IPS DF 4.7 (cell line): ENCODE results near the gene WASF3.

Experiments used
- DNase-seq: peaks from one replicate; pipeline ENCODE4 v3.0.0-alpha.2; 2013; ENCODE audit warnings: low spot score; ENCODE audit errors: extremely low read depth

Gene WASF3

DNA sequence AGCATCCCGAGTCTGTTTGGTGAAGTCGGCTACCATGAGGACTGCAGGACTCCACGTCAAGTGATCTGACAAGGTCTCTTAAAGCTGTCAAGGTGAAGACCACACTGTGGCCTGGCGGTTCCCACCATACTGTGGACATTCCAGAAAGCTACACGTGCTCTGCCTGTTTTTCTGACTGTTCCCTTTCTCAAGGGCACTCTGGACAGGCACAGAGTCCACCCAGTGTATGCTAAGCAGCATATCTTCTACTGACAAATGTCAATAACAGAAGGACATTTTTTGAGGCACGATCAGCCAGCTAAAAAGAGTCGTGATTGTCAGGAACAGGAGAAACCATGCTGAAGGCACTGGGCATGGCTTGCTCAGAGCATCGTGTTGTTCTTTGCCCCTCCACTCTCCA, 12.8 kb upstream of the WASF3 start:
- DNase-seq, result no peak

GRCh38 chr13:26548205-26548765, 9.2 kb upstream of the WASF3 start:
- no peak for DNase-seq

DNA sequence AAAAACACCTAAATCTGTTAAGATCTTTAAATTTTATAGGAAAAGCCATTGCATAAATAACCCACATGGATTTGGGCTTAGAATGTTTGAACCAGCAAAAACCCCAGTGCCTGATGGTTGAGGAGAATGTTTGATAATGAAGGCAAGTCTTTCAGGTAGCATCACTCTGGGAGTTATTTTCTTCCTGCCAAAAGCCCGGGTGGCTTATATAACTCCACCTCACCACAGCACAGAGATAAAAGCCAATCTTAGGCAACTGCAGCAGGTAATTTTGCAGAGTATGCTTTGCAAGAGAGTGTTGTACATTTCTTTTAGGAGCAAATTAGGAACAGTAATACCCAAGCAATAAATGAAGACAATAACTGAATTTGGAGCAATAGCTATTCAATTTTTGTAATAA, 7.8 kb upstream of the WASF3 start:
- no peak for DNase-seq

DNA sequence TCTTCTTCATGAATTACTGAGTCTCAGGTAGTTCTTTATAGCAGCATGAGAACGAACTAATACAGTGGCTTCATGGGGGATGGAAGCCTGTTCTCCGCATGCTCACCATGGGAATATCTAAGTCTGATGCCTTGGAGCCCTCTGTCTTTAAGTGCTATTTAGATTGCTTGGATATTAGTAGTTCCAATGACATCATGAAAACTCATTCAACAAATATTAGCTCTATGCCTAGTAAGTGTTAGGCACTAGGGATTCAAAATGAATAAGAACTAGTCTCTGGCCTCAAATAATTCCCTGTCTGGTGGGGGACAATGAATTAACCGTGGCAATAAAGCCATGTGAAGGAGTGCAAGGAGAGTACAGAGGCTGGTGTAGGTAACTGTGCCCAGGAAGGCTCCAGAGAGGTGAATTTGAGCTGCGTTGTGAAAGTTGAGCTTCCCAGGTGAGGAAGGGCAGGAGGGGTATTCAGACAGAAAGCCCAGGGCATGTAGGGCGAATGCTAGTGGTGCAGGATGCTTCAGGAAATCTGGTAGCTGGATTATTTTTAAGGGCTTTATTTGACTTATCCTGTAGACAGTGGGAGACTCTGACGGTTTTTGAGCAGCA, 6.1 kb upstream of the WASF3 start:
- DNase-seq, result no peak

GRCh38 chr13:26555413-26555812, 2.1 kb upstream of the WASF3 start:
- DNase-seq, result no peak

DNA sequence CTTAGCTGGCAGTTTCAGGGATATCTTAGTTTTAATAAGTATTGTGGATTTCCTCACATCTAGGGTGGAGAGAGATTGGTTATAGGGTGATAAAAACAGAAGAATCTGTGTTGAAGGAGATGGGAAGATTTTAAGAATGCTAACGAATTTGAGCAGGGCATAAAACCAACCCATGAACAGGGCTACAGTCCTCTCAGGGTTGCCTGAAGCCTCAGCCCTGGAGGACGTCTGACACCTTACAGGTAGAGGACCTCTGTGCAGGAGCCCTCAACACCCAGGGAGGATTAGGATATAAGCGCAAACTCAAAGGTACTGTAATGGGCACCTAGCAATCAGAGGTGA, 461 bp upstream of the WASF3 start:
- DNase-seq, result no peak

DNA sequence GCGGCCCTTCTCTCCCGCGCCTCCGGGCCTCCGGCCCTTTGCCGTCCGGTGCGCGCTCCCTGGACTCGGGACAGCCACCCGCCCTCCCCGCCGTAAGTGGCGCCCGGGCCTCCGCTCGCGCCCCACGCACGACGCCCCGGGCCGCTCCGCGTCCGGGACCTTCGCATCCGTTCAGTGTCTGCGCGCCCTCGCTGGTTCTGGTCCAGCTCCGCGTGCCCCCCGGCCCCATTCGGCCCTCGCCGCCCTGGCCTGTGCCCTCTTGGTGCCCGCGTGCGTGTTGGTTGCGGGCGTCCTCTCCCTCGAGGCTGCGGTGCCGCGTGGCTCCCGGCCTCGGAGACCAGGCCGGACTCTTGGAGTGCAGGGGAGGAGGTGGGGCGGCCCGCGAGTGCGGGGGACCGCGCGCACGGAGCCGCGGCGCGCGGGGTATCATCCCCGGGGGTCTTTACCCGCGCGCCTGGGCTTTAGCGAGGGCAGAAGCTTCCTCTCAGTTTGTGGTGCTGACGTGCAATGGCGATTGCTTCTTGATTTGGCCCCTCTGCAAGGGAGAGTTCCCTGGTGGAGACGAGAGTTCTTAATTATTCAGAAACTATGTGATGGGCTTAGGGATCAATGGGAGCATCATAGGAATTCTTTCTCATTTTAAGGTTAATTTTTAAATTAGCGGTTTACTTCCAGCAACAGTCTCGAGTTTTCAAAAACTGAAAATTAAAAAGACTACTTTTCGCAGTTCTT, 757 bp downstream of the WASF3 start:
- DNase-seq, result no peak

- DNase-seq, result no peak
Measured at GRCh38 chr13:26558987-26559386, 1.5 kb downstream of the WASF3 start.

- no peak for DNase-seq
Measured at GRCh38 chr13:26560456-26560855, 3.0 kb downstream of the WASF3 start.

DNA sequence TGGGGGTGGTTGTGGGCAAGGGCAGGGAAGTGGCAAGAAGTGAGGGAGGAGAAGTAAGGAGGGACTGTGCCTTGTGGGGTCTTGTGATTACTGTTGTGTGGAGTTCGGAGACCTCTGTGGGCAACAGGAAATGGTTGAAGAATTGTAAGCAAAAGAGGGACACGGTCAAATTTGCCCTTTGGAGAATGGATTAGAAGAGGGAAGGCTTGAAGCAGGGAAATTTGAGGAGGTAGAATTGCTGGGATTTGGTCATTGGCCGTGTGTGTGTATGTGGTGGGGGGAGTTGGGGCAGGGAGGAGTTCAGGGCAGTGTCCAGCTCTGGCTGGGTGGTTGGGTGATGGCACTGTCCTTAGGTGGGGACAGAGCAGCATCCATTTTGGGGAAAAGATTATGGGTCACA, 3.6 kb downstream of the WASF3 start:
- DNase-seq, result no peak

DNA sequence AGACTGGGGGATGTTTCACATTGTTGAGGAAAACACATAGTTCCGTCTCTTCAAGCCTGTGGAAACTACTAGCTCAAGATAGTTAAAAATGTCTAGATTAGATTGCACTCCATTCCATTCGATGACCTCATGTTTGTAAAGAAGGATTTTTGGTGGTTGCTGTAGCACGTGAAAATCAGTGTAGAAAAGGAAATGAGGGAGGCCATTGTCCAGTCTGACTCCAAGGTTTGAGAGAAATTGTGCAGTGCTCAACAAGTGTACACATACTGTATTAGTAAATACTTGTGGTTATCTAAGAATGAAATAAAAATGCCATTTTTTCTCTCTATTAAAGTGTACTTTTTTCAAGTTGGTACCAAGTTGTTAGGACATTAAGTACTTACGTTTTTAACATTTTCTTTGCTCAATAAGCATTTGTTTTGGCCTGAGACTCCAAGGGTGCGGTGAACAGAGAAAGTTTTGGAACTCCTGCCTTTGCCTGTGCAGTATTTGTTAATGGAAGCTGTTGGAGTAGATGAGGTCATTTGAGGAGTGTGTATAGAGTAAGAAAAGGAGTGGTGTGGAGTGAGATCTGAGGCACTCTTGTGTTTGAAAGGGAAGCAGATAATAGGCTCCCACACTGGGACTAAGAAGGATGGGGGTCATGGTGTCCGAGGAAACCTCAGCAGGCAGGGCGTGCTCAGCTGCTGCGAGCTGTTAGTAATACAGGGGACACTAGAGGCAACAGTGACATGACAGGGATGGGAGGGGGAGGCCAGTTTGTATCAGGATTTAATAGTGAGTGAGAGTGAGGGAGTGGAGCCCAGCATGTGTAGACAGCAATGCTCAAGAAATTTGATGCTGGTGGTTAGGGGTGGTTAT, 4.4 kb downstream of the WASF3 start:
- no peak for DNase-seq

DNA sequence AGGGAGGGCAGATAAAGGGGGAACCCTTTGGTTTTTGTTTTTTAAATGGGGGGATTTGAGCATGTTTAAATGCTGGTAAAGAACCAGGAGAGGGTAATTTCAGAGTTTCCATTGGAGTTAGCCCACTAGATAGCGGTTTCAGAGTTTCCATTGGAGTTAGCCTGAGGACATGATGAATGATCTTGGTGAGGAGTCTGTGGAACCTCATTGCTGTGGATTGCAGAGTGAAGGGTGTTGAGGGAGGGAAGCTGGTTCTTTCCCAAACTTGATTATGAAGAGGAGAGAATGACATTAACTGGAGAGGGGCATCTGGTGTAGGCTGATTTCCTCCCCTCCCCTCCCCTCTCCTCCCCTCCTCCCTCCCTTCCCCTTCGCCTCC, 5.0 kb downstream of the WASF3 start:
- DNase-seq, result no peak

GRCh38 chr13:26563713-26564112, 6.2 kb downstream of the WASF3 start:
- DNase-seq, result no peak

GRCh38 chr13:26568132-26568815, 10.8 kb downstream of the WASF3 start:
- DNase-seq, result no peak

DNA sequence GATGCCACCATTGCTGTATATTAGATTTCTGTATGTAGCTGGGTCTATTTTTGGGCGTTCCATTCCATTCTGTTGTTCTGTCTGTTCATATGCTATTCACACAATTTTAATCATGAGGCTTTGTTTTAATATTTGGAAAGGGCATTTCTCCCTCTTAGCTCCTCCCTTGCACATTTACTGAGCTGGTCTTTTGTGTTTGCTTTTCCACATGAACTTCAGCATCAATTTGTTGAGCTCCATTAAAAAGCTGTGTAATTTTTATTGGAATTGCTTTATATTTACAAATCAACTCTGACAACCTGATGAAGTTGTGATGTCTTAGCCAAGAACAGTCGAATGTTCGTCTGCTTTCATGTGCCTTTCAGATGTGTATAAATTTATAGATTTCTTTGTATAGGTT, 14.0 kb downstream of the WASF3 start:
- no peak for DNase-seq

GRCh38 chr13:26575244-26575643, 17.8 kb downstream of the WASF3 start:
- no peak for DNase-seq

DNA sequence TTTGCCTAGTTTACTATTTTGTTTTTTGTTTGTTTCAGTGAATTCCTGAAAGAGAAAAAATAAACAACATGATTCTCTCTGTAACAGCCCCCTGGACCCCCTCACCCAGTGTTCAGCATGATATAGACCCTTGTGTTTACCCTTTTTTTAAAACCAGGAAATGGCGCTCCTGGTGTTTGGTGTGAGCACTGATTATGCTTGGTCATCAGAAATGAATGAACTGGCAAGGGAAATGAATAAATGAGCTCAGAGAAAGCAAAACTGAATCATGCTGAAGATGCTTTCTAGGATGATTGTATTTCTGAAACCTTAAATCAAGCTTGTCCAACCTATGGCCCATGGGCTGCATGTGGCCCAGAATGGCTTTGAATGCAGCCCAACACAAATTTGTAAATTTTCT, 22.1 kb downstream of the WASF3 start:
- no peak for DNase-seq

DNA sequence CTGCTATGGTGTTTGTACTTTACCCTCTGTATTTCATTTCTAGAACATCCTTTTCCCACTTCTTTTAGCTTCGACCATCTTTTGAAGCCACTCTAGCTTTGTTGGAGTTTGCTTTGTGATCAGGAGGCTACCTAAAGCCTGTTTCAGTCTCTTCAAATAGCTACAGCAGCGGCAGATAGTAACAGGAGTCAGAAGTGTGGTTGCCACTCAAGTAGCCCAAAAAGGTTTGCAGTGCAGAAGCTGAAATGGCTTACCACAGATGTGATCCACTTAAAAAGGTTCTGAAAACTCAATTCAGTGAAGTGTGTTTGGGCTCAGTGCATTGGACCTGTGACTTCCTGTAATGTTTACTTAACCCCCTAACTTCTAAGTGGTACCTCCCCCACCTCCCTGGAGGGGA, 26.2 kb downstream of the WASF3 start:
- DNase-seq, result no peak

DNA sequence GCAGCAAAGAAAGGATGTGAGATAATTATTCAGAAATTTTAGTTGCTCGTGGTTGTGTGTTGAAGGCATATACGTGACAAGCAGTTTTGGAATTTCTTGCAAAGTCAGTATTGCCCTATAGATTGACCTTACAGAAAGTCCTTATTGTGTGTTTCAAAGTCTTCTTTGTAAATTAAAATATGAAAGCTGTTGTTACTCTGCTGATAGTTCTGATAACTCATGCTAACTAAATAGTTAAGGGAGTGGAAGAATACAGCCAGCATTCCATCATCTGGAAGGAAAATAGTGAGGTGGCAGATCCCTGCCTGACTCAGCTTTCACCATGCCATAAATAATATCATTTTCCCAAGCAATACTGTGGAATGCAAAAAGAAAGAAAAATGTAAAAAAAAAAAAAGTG, 27.2 kb downstream of the WASF3 start:
- no peak for DNase-seq

DNA sequence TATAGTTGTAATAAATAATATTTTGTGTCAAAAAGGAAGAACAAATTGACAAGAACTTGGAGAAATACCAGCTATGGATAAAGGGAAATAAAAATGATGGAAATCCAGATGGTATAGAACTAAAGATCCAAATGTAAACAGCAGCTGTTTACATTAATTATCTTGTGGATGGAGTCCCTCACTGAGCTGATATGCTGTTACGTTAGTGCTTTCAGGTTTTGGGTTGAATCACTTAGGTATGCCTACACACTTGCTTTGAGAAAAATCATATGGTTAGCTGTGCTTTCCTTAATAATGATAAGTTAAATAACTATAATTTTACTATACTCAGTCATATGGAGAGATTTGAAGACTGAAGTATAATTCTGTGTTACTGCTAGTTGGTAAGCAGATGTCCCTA, 27.7 kb downstream of the WASF3 start:
- DNase-seq, result no peak

- no peak for DNase-seq
Measured at GRCh38 chr13:26587251-26587650, 29.8 kb downstream of the WASF3 start.

DNA sequence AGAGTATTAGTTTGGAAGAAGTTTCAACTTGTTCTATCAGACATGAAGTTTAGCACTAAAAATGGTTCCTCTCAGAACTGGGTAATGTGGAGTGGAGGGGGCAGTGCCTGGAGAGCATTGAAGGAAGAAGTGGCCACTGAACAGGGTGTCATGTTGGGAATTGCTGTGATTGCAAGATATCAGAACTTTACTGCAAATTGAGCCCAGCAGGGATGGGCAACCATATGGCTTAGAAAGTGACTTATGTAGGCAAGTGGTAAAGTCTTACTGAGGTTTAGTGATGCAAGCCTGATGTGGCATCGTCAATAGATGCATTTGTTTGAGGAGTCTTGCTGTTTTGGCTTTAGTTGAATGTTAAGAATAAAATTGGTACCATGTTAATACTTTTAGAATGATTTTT, 31.7 kb downstream of the WASF3 start:
- no peak for DNase-seq
